Measurements from ENCODE around the gene ZNF423. TPM values are rescaled to one million over a fixed set of nuclear protein-coding genes. Genes with fewer than 3 reads are reported as not detected.
A peak's percentile ranks its signal among the peaks of the same experiment; 100 is the strongest.

ZNF423 gene
- total RNA-seq, 4 donors from 2014 or later, result 6.6 to 22.9 (median 8.6) TPM

DNA sequence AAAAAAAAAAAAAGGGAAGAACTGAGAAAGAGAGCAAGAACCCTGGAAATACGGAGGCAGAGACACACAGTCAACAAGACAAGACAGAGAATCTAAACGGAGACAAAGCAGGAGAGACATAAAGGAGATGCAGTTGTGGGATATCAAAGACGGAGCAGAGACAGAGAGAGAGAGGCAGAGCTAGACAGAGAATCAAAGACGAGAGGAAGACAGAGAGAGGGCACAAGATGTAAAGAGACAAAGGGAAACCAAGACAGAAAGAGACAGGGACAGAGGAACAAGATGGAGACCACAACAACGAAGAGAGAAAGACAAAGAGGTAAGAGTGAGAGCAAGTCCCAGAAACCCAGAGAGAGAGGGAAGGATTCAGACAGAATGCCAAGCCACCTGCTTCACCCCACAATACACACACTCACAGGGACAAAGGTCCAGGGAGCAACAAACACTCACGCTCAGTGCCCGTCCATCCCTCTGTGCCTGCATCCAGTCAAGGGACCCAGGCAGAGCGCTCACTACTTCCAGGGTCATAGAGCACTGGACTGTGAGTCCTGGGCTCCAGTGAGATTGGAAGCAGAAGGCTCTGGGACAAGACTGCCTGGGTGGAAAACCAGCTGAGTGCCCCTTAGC, 393.4 kb downstream of the ZNF423 start:
- DNase-seq (ENCODE audit: low spot score), result no peak
- TF ChIP-seq, protein P1, sequence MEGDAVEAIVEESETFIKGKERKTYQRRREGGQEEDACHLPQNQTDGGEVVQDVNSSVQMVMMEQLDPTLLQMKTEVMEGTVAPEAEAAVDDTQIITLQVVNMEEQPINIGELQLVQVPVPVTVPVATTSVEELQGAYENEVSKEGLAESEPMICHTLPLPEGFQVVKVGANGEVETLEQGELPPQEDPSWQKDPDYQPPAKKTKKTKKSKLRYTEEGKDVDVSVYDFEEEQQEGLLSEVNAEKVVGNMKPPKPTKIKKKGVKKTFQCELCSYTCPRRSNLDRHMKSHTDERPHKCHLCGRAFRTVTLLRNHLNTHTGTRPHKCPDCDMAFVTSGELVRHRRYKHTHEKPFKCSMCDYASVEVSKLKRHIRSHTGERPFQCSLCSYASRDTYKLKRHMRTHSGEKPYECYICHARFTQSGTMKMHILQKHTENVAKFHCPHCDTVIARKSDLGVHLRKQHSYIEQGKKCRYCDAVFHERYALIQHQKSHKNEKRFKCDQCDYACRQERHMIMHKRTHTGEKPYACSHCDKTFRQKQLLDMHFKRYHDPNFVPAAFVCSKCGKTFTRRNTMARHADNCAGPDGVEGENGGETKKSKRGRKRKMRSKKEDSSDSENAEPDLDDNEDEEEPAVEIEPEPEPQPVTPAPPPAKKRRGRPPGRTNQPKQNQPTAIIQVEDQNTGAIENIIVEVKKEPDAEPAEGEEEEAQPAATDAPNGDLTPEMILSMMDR (IDR thresholded peaks at IDR 0.05), result no peak
- no peak for ATAC-seq (ENCODE audit: low FRiP score)

DNA sequence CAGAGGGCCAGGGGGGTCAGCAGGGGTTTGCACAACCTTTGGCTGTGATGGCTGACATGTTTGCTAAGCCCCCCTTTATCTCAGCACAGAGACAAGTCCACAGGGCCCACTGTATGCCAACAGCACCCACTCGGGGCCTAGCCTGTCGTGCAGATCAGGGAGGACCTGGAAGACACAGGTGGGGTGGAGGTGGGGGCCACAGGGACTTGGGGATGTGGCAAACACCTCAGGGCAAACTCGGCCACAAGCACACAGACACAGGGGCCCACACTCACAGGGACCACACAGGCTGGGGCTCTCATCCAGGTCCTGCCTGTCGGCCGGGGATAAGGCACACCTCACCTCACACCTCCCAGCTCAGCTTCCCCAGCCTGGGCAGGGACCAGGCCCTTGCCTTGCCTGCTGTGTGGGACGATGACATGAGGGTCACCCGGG, 394.4 kb downstream of the ZNF423 start:
- TF ChIP-seq, protein P1 (IDR thresholded peaks at IDR 0.05), result no peak
- DNase-seq (ENCODE audit: low spot score) (no peak), ATAC-seq (ENCODE audit: low FRiP score) (no peak)

DNA sequence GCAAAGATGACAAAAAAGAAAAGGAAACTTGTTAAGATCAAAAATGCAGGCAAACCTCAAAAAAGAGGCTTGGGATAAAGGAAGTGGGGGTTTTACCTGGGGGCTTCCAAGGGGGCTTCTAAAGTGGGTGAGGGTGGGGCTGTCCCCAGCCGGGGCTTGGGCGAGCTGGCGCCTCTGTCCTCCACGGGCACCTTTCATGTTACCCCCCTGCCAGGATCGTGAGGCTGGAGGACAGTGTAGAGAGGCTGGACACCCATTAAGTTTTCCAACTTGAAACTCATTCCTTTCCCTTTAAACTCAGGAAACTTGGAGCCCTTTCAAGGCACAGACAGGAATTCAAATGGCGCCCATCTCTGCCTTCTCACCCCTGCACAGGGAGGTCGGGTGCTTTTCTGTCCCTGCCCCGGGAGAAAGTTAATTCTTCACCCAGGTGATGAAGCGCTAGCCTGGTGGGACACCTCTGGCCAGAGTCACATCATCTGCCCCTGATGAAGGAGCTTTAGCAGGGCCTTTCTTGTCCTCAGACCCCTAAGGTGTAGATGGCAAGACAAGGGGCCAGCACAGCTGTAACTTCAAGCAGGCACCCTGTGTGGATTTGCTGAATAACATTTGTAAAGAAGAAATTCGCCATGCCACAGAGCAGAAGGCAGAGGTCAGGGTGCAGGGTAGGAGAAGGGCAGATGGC, 395.0 kb downstream of the ZNF423 start:
- TF ChIP-seq, protein P1 (IDR thresholded peaks at IDR 0.05), result no peak
- DNase-seq (ENCODE audit: low spot score) (no peak), ATAC-seq (ENCODE audit: low FRiP score) (no peak)

DNA sequence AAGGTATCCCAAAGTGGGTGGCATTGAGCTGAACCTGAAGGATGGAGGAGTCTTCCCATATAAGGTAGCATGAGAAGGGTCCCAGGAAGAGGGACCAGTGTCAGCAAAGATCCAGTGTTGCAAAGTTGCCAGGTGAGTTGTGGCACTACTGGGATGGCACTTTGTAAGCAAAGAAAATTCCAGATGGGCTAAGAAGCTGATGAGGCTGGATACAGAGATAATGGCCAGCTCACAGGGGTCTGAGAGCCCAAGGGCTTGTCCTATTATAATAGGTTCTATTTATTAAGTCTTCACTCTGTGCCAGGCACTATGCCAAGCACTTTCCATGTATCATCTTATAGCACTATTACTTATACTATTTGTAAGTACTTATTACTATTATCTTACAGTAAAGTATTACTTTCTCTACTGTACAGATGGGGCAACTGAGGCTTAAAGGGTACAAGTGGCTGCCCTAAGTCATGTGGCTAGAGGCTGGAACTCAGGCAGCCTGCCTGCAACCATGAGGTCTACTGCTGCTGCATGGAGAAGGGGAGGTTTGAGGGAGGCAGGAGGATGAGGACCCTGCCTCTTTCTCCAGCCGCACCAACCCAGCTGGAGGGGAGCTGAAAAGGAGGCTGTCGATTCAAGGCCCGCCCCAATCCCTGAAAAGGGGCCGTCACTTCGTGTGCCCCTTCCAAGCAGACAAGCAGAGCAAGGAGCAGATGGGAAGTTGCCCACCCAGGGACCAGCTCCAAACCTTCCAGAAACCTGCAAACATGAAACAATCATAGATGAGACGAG, 395.8 kb downstream of the ZNF423 start:
- ATAC-seq (ENCODE audit: low FRiP score) (no peak), DNase-seq (ENCODE audit: low spot score) (no peak)
- TF ChIP-seq, protein P1 (IDR thresholded peaks at IDR 0.05), result no peak

DNA sequence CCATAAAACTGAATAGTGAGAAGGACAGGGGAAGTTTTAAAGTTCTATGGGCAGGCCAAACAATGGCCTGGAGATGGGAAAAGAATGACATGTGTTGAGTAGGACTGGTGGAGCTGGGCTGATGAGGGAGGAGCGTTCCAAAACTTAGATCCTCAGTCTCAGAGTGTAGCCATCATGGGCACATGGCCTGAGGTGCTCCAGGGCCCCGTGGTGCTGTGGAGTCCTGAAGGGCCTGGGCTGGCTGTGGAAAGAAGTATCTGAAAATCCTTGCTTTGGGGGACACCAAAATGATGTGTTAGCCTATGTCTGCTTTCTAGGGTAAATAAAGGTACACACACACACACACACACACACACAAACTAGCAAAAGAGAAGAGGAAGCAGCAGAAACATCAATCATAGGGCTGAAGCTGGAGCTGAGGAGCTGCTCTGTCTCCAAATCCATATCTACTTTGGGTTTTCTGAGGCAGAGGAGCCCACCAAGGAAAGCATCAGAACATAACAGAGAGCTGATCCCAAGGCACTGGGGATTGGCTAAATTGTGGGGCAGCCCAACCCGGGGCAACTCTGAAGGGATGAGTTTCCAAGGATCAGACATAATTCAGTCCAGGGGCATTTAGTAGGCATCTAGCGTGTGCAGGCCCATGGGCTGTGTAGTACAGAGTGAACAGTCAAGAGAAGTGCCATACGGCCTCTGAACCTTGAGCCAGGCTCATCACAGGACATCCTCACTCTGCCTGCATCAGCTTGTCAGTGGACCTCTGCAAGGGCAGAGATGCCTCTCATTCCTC, 397.1 kb downstream of the ZNF423 start:
- TF ChIP-seq, protein P1 (IDR thresholded peaks at IDR 0.05), result no peak
- no peak for ATAC-seq (ENCODE audit: low FRiP score)
- peak; percentile 8 for DNase-seq (ENCODE audit: low spot score)

DNA sequence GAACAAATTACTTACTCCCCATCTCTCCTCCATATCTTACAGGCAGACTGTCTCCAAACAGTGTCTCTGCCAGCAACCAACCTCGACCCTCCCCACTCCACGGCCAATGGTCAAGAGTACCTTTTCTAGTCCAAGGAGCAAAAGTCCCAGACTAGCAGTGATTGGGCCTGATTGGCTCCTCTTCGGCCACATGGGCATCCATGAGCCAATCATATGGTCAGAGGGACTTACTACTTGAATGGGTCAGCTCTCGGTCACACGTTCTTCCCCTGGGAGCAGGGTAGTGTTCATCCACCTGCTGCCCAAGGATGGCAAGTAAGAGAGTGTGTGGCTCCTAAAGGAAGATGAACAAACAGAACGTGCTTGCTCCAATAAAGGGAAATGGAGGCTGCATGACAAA, 397.7 kb downstream of the ZNF423 start:
- peak; percentile 4 for DNase-seq (ENCODE audit: low spot score)
- TF ChIP-seq, protein P1 (IDR thresholded peaks at IDR 0.05), result no peak
- ATAC-seq (ENCODE audit: low FRiP score), result no peak
